Adrenal gland (tissue), 12 donors: ENCODE results near the gene SEMA3F. TPM values are rescaled to one million over a fixed set of nuclear protein-coding genes. Genes with fewer than 3 reads are reported as not detected.

Experiments
- DNase-seq, 7 donors: peaks; one replicate each; pipeline ENCODE4 v3.0.0-alpha.2; 2019 to 2020
- H3K27ac ChIP-seq, 5 donors: fragments of 200-600 bp; sonication (generic) in 4 of 5; 1 replicate in 3 of 5; 2 replicates in 2 of 5; pipeline versions ENCODE4 v1.5.1 to v1.8.0; 2016 to 2020; ENCODE audit warnings: mild to moderate bottlenecking in 1 of 5
- H3K27me3 ChIP-seq: fragments of 200-600 bp; 2 replicates; pipeline ENCODE4 v1.8.0; 2021
- H3K36me3 ChIP-seq, 2 donors: fragments of 200-600 bp; replicated peaks in 1 of 2; 1 replicate in 1 of 2; 2 replicates in 1 of 2; pipeline versions ENCODE4 v1.5.1 to v1.8.0; 2018 to 2022
- H3K4me1 ChIP-seq, 2 donors: fragments of 200-600 bp; replicated peaks in 1 of 2; 1 replicate in 1 of 2; 2 replicates in 1 of 2; pipeline versions ENCODE4 v1.5.1 to v1.8.0; 2018 to 2021
- H3K4me3 ChIP-seq, 4 donors: fragments of 200-600 bp; sonication (generic) in 3 of 4; one replicate each; pipeline ENCODE4 v1.5.1; 2016 to 2018
- H3K9me3 ChIP-seq, 3 donors: fragments of 200-600 bp; sonication (generic) in 1 of 3; replicated peaks in 1 of 3; 1 replicate in 2 of 3; 2 replicates in 1 of 3; pipeline versions ENCODE4 v1.5.1 to v1.8.0; 2016 to 2021
- POLR2A ChIP-seq, 2 donors: fragments of 450-650 bp; IDR thresholded peaks; one replicate each; pipeline ENCODE4 v1.6.1; 2017; ENCODE audit warnings: antibody characterized with exemption in 2 of 2, mild to moderate bottlenecking in 2 of 2, moderate library complexity in 1 of 2
- WGBS, 4 donors: extraction: QIAGEN DNeasy Blood & Tissue Kit in 2 of 4; methylation state at CpG; one replicate each; pipeline versions ENCODE4 v1.1.5 to v1.1.7; 2013 to 2017; 5-methylcytosine and 5-hydroxymethylcytosine counted together
- intact Hi-C, 2 donors: fragments of 100-400 bp; cut with DNase I; formaldehyde crosslinking; loops; one replicate each; pipeline versions ENCODE4 v1.14.1 to v1.15.0; 2022 to 2023
- polyA plus RNA-seq, 3 donors: library from polyadenylated mRNA; stranded (reverse); fragments of 200-250 nt in 2 of 3; fragments of 350-450 nt in 1 of 3; fragmentation: Illumina TruSeq in 1 of 3; extraction: RNeasy Lipid Tissue Mini Kit (QIAGEN cat#74804) in 1 of 3; gene quantifications; one replicate each; pipeline ENCODE4 v1.2.3, GENCODE V29; 2013 to 2014
- total RNA-seq, 9 donors: library from RNA; depleted of rRNA in 4 of 9; stranded (reverse); fragments of >200 nt in 4 of 9; fragments of 120-200 nt in 1 of 9; fragmentation: NEBNext Ultra II Directional in 1 of 9; extraction: Animal tissue kit (Norgen Biotek cat#: 25700) in 1 of 9; gene quantifications; one replicate each; pipeline versions ENCODE4 v1.1.0 to v1.2.4, GENCODE V29; 2013 to 2023
- TF ChIP-seq, protein P1 (sequence below), 6 experiments: fragments of 450-650 bp in 4 of 6; fragments of 200-600 bp in 2 of 6; sonication (generic) in 1 of 6; IDR thresholded peaks; 1 replicate in 5 of 6; 2 replicates in 1 of 6; pipeline versions ENCODE4 v1.5.1 to v1.8.0; 2016 to 2021; ENCODE audit warnings: antibody characterized with exemption in 6 of 6, mild to moderate bottlenecking in 2 of 6, moderate library complexity in 1 of 6
- donor health status: healthy with polysubstance abuse.
- donor health status: Bipolar disorder and iron deficiency.
- donor health status: DM: yes; HTN: yes; CAD: no.
- donor health status: DM: no; HTN: no; CAD: no.
- donor health status: DM: no; HTN: no; CAD: no.
- donor health status: DM: yes; HTN: yes; CAD: no.

SEMA3F gene
- total and polyA plus RNA-seq, 12 donors = 1.6 to 21.1 (median 13.6) TPM

DNA sequence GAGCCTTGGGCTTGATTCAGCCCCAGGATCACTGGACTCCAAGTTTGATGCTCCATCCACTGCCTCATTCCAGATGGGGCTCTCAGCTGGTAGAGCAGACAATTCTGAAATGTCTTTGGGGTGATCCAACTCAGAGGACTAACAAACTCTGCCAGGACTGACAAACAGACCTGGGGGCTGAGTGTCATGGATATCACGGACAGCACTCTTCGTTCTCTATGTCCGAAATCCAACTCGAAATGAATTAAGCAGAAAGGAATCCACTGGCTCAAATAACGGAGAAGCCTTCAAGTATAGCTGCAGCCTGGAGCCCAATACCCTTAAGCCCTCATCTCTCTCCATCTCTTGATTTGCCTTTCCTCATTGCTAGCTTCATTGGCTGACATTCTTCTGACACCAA lies 64.2 kb downstream of the SEMA3F start:
- Histone ChIP-seq H3K9me3 (no peaks in the 10 kb centered on the region), H3K36me3 (no peaks in the 10 kb centered on the region), H3K27me3 (no peaks in the 10 kb centered on the region), H3K4me3 (no peak overlapping the region), H3K4me1 (no peaks in the 10 kb centered on the region), H3K27ac (no peak overlapping the region)
- DNase-seq = no peak
- intact Hi-C loops = no loop called here
- TF ChIP-seq, protein P1, sequence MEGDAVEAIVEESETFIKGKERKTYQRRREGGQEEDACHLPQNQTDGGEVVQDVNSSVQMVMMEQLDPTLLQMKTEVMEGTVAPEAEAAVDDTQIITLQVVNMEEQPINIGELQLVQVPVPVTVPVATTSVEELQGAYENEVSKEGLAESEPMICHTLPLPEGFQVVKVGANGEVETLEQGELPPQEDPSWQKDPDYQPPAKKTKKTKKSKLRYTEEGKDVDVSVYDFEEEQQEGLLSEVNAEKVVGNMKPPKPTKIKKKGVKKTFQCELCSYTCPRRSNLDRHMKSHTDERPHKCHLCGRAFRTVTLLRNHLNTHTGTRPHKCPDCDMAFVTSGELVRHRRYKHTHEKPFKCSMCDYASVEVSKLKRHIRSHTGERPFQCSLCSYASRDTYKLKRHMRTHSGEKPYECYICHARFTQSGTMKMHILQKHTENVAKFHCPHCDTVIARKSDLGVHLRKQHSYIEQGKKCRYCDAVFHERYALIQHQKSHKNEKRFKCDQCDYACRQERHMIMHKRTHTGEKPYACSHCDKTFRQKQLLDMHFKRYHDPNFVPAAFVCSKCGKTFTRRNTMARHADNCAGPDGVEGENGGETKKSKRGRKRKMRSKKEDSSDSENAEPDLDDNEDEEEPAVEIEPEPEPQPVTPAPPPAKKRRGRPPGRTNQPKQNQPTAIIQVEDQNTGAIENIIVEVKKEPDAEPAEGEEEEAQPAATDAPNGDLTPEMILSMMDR (IDR thresholded peaks at IDR 0.05) = no peak
- TF ChIP-seq POLR2A (IDR thresholded peaks at IDR 0.05) = no peak
- WGBS, 4 donors = 76 to 94% (median 88%) methylated on average over 5 of the region's 5 CpGs

DNA sequence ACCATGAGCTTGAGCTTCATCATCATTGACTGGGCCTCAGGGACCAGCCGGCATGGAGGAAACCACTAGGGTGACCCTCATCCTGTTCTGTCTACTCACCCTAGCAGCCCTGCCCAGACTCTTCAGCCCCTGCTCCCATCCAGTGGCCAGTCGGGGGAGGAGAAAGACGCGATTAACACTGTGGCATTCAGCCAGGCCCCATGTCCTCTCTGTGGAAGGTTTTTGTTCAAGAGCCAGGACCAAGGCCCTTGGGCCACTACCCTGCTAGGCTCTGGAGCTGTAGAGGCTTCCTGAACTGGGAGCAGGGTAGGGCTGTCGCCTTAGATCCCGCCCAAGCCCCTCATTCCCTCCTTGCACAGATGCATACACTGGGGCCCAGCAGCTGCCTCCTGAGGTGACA lies 65.0 kb downstream of the SEMA3F start:
- H3K4me1 ChIP-seq = no peaks in the 10 kb centered on the region
- 74 to 84% (median 80%) methylated on average over 3 to 6 of the region's 6 CpGs for whole genome bisulfite sequencing, 4 donors
- no peak for DNase-seq
- H3K9me3 ChIP-seq = no peaks in the 10 kb centered on the region
- H3K27ac ChIP-seq = no peak overlapping the region
- TF ChIP-seq, protein P1 (IDR thresholded peaks at IDR 0.05) = no peak
- no peak for TF ChIP-seq POLR2A (IDR thresholded peaks at IDR 0.05)
- H3K36me3 ChIP-seq = no peaks in the 10 kb centered on the region
- H3K27me3 ChIP-seq = no peaks in the 10 kb centered on the region
- no peak overlapping the region for H3K4me3 ChIP-seq
- intact Hi-C loops = no loop called here

GRCh38 chr3:50221051-50221410 lies 65.9 kb downstream of the SEMA3F start:
- Histone ChIP-seq H3K27ac (no peak overlapping the region), H3K9me3 (no peaks in the 10 kb centered on the region), H3K27me3 (no peaks in the 10 kb centered on the region), H3K4me3 (no peak overlapping the region), H3K36me3 (no peaks in the 10 kb centered on the region), H3K4me1 (peaks cover 0 to under 1% of the 10 kb centered on the region in 2 donors)
- intact Hi-C loops = no loop called here
- WGBS, 4 donors = 75 to 89% (median 83%) methylated on average over 1 to 4 of the region's 4 CpGs
- TF ChIP-seq, protein P1 (IDR thresholded peaks at IDR 0.05) = no peak
- no peak for TF ChIP-seq POLR2A (IDR thresholded peaks at IDR 0.05)
- no peak for DNase-seq

DNA sequence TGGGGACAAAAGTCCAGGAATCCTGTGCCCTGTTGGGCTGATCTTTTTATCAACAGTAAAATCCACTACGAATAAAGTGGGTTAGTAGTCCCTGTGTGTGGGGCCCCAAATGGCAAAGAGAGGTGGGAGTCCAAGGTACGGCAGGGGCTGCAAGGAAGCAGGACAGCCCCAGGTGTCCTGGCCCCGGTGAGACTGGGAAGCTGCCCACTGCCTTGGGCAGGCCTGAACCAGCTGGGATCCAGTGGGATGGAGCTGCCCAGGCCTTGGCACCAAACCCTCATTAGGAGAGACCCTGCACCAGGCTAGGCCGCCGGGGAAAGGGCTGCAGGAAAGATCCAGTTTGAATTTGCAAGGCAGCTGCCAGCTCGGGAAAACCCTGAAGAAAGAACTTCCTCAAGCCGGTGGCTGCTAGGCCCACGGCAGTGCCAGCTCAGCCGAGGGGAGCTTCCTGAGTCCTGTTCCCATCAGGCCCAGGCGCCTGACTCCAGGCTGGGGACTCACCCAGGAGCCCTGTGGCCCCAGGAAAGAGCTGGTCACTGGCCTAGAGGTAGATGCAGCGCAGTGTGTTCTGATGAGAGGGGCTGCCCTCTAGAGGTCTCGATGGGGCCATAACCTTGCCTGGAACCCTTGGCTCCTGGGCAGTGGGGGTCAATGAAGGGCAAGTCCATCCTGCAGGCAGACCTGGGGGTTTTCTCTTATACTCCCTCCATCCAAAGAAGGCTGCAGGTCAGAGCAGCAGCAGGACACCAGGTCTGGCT lies 66.5 kb downstream of the SEMA3F start:
- no peak for DNase-seq
- H3K27me3 ChIP-seq = no peaks in the 10 kb centered on the region
- WGBS, 4 donors = 69 to 88% (median 73%) methylated on average over 4 to 12 of the region's 12 CpGs

More for the DNA sequence above, 66.5 kb downstream of the SEMA3F start:
- intact Hi-C loops = no loop called here
- Histone ChIP-seq H3K4me1 (peaks cover 0 to 4% of the 10 kb centered on the region in 2 donors), H3K4me3 (no peak overlapping the region), H3K27ac (no peak overlapping the region), H3K36me3 (no peaks in the 10 kb centered on the region), H3K9me3 (no peaks in the 10 kb centered on the region)
- TF ChIP-seq, protein P1 (IDR thresholded peaks at IDR 0.05) = no peak
- TF ChIP-seq POLR2A (IDR thresholded peaks at IDR 0.05) = no peak
